Measurements from ENCODE around the gene NPTX1. TPM values are rescaled to one million over a fixed set of nuclear protein-coding genes. Genes with fewer than 3 reads are reported as not detected.
A peak's percentile ranks its signal among the peaks of the same experiment; 100 is the strongest.

Gene NPTX1
- total and polyA plus RNA-seq, 9 of the 15 experiments (the other 6 are each of a cell fraction or from before 2014, with no cell fraction given), result 0.04 TPM; not detected in 8

DNA sequence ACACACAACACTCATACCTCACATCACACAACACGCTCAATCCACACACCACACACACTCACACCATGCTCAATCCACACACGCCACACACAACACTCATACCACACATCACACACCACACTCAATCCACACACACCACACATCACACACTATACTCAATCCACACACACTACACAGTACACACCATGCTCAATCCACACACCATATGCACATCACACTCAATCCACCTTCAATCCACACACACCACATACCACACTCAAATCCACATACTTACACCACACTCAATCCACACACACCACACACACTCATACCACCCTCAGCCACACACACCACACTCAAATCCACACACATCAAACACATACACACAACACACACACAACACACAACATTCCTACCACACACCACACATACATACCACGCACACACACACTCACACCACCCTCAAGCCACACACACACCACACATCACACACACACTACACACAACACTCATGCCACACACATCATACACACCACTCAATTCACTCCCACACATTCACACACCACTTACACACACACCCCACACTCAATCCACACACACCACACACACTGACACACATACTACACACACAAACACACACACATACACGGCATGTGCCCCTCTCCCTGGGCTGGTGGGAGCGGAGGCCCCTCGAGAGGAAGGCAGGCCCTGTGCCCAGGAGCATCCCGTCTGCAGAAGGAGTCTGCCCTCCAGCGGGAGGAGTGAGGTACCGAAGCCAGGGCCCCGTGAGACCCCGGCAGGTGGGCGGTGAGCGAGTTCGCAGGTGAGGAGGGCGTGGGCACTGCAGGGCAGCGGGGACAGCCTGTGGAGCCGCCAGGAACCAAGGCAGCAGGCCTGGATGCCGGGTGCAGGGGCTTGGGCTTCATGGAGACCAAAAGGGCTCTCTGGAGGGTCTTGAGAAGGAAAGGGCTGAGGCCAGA lies 35.1 kb upstream of the NPTX1 start:
- H3K4me1 ChIP-seq (replicated peaks in 1 of 2; ENCODE audit: control insufficient read depth in 2 of 2, insufficient read depth in 2 of 2, low read length in 2 of 2), result peaks cover 0 to 12% of the 10 kb centered on the region in 2 experiments; a peak in 1 of 5 replicates
- H3K9me3 ChIP-seq (replicated peaks; ENCODE audit: control insufficient read depth, insufficient read depth, low read depth, low read length), result no peaks in the 10 kb centered on the region
- H3K4me2 ChIP-seq (ENCODE audit: insufficient read depth, low read length), result no peak overlapping the region
- ATAC-seq (peak; percentile 80), FAIRE-seq (peak; percentile 83), DNase-seq (ENCODE audit: extremely low read depth in 1 of 4, low spot score in 3 of 4) (peak; percentile 18 to 51 (median 42))
- POLR2A ChIA-PET, result interaction anchor here (0.6 kb wide), 1 partner anchor 12 kb away, joined by 3 read pairs; no protein-coding TSS in a partner anchor
- peaks cover 8% of the 10 kb centered on the region for H4K20me1 ChIP-seq (replicated peaks; ENCODE audit: control insufficient read depth, insufficient read depth, low read length)
- no peak overlapping the region for H3K9ac ChIP-seq (ENCODE audit: insufficient read depth in 1 of 2, low read depth in 2 of 2, low read length in 2 of 2)
- no peaks in the 10 kb centered on the region for H3K36me3 ChIP-seq (ENCODE audit: control insufficient read depth, insufficient read depth, low read length)
- in situ Hi-C loops (cut with MboI) (no loop called here), intact Hi-C loops (cut with micrococcal nuclease) (no loop called here)
- WGBS (ENCODE audit: insufficient coverage, low coverage, missing lambda C conversion rate), result 3% methylated on average over 9 of the region's 18 CpGs
- no peak overlapping the region for H2AFZ ChIP-seq (ENCODE audit: low read depth, low read length)
- no TSS peak for BruUV-seq (replicated peaks)
- no peaks in the 10 kb centered on the region for H3K79me2 ChIP-seq (ENCODE audit: control insufficient read depth, insufficient read depth, low read length)
- CTCF ChIA-PET (ENCODE audit: low intra/inter-chr PET ratio), result no interaction called here
- no peaks in the 10 kb centered on the region for H3K9me1 ChIP-seq (ENCODE audit: control insufficient read depth, insufficient read depth, low read length)
- peaks cover 42 to 89% of the 10 kb centered on the region in 2 experiments for H3K27me3 ChIP-seq (ENCODE audit: control insufficient read depth in 2 of 2, insufficient read depth in 2 of 2, low read length in 2 of 2)
- H3K4me3 ChIP-seq, result no peak overlapping the region
- H3K27ac ChIP-seq (ENCODE audit: extremely low read depth, low read depth, low read length), result no peak overlapping the region
- TF ChIP-seq ZNF707 (CRISPR knock-in tag; conservative IDR thresholded peaks at IDR 0.05) (no peak), HDAC1 (IDR thresholded peaks at IDR 0.05) (0 out of 4 replicates have a peak, but pooled peaks of 1 of the 2 experiments have one; percentile 37), RAD21 (CRISPR knock-in tag; conservative IDR thresholded peaks at IDR 0.05 in 1 of 2, IDR thresholded peaks at IDR 0.05 in 1 of 2) (peak in 1 of 2 experiments; percentile 43; a peak in 2 of 4 replicates), ELF4 (CRISPR knock-in tag; IDR thresholded peaks at IDR 0.05) (peak; percentile 46; the same call in 1 of the 2 replicates), PHF20 (IDR thresholded peaks at IDR 0.05; ENCODE audit: partially characterized antibody) (peak; percentile 20), SMC3 (conservative IDR thresholded peaks at IDR 0.05; ENCODE audit: insufficient read depth, low read depth, low read length) (0 out of 2 replicates have a peak, but pooled peaks have one; percentile 25), SMARCA4 (IDR thresholded peaks at IDR 0.05) (no peak), NCOA4 (IDR thresholded peaks at IDR 0.05; ENCODE audit: partially characterized antibody) (no peak), ZNF165 (CRISPR knock-in tag; IDR thresholded peaks at IDR 0.05; ENCODE audit: borderline replicate concordance) (no peak)
- TF ChIP-seq, protein P1, sequence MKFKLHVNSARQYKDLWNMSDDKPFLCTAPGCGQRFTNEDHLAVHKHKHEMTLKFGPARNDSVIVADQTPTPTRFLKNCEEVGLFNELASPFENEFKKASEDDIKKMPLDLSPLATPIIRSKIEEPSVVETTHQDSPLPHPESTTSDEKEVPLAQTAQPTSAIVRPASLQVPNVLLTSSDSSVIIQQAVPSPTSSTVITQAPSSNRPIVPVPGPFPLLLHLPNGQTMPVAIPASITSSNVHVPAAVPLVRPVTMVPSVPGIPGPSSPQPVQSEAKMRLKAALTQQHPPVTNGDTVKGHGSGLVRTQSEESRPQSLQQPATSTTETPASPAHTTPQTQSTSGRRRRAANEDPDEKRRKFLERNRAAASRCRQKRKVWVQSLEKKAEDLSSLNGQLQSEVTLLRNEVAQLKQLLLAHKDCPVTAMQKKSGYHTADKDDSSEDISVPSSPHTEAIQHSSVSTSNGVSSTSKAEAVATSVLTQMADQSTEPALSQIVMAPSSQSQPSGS (CRISPR knock-in tag; IDR thresholded peaks at IDR 0.05), result no peak
- TF ChIP-seq, protein P2, sequence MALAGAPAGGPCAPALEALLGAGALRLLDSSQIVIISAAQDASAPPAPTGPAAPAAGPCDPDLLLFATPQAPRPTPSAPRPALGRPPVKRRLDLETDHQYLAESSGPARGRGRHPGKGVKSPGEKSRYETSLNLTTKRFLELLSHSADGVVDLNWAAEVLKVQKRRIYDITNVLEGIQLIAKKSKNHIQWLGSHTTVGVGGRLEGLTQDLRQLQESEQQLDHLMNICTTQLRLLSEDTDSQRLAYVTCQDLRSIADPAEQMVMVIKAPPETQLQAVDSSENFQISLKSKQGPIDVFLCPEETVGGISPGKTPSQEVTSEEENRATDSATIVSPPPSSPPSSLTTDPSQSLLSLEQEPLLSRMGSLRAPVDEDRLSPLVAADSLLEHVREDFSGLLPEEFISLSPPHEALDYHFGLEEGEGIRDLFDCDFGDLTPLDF (CRISPR knock-in tag; IDR thresholded peaks at IDR 0.05), result no peak
- TF ChIP-seq, protein P3, sequence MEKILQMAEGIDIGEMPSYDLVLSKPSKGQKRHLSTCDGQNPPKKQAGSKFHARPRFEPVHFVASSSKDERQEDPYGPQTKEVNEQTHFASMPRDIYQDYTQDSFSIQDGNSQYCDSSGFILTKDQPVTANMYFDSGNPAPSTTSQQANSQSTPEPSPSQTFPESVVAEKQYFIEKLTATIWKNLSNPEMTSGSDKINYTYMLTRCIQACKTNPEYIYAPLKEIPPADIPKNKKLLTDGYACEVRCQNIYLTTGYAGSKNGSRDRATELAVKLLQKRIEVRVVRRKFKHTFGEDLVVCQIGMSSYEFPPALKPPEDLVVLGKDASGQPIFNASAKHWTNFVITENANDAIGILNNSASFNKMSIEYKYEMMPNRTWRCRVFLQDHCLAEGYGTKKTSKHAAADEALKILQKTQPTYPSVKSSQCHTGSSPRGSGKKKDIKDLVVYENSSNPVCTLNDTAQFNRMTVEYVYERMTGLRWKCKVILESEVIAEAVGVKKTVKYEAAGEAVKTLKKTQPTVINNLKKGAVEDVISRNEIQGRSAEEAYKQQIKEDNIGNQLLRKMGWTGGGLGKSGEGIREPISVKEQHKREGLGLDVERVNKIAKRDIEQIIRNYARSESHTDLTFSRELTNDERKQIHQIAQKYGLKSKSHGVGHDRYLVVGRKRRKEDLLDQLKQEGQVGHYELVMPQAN (IDR thresholded peaks at IDR 0.05; ENCODE audit: borderline replicate concordance), result no peak
- TF ChIP-seq, protein P4, sequence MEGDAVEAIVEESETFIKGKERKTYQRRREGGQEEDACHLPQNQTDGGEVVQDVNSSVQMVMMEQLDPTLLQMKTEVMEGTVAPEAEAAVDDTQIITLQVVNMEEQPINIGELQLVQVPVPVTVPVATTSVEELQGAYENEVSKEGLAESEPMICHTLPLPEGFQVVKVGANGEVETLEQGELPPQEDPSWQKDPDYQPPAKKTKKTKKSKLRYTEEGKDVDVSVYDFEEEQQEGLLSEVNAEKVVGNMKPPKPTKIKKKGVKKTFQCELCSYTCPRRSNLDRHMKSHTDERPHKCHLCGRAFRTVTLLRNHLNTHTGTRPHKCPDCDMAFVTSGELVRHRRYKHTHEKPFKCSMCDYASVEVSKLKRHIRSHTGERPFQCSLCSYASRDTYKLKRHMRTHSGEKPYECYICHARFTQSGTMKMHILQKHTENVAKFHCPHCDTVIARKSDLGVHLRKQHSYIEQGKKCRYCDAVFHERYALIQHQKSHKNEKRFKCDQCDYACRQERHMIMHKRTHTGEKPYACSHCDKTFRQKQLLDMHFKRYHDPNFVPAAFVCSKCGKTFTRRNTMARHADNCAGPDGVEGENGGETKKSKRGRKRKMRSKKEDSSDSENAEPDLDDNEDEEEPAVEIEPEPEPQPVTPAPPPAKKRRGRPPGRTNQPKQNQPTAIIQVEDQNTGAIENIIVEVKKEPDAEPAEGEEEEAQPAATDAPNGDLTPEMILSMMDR (IDR thresholded peaks at IDR 0.05 in 2 of 3, conservative IDR thresholded peaks at IDR 0.05 in 1 of 3; ENCODE audit: insufficient read depth in 2 of 3, low read depth in 1 of 3, low read length in 3 of 3), result peak in 2 of 3 experiments; percentile 20 to 51; a peak in 3 of 6 replicates
